Neuronal stem cell (in vitro differentiated cells): Measurements from ENCODE around the gene ULK3.
A peak's percentile ranks its signal among the peaks of the same experiment; 100 is the strongest.

Source experiments
- DNase-seq: peaks from one replicate; pipeline ENCODE4 v3.0.0-alpha.2; 2013; ENCODE audit warnings: low spot score
- H2AFZ ChIP-seq: one replicate; pipeline ENCODE4 v1.6.1; 2013; ENCODE audit warnings: mild to moderate bottlenecking, low read length, inconsistent platforms
- H2AK5ac ChIP-seq: 2 replicates; pipeline ENCODE4 v1.6.1; 2013; ENCODE audit warnings: low read depth, mild to moderate bottlenecking, inconsistent platforms, low read length, moderate library complexity, mixed read lengths
- H2BK120ac ChIP-seq: 2 replicates; pipeline ENCODE4 v1.6.1; 2013; ENCODE audit warnings: low read depth, mild to moderate bottlenecking, inconsistent platforms, low read length, moderate library complexity, mixed read lengths
- H2BK12ac ChIP-seq: one replicate; pipeline ENCODE4 v1.6.1; 2013; ENCODE audit warnings: low read length, inconsistent platforms
- H2BK15ac ChIP-seq: 2 replicates; pipeline ENCODE4 v1.6.1; 2013; ENCODE audit warnings: mild to moderate bottlenecking, low read length, inconsistent platforms, mixed read lengths
- H2BK5ac ChIP-seq: one replicate; pipeline ENCODE4 v1.6.1; 2013; ENCODE audit warnings: inconsistent platforms, mild to moderate bottlenecking, low read length, moderate library complexity
- H3K14ac ChIP-seq: one replicate; pipeline ENCODE4 v1.6.1; 2013; ENCODE audit warnings: low read length, inconsistent platforms
- H3K18ac ChIP-seq: 2 replicates; pipeline ENCODE4 v1.6.1; 2013; ENCODE audit warnings: low read length, inconsistent platforms
- H3K23ac ChIP-seq: 2 replicates; pipeline ENCODE4 v1.6.1; 2013; ENCODE audit warnings: low read depth, mild to moderate bottlenecking, mixed read lengths, low read length, inconsistent platforms; ENCODE audit not compliant: poor library complexity
- H3K27ac ChIP-seq: replicated peaks from 3 replicates; pipeline ENCODE4 v1.5.1; 2013; ENCODE audit warnings: low read length, inconsistent platforms
- H3K27me3 ChIP-seq, 3 experiments: 2 replicates each; pipeline ENCODE4 v1.6.1; 2013; ENCODE audit warnings: low read length in 3 of 3, mild to moderate bottlenecking in 2 of 3, inconsistent platforms in 1 of 3, low read depth in 1 of 3, mixed read lengths in 1 of 3, moderate library complexity in 1 of 3; ENCODE audit not compliant: control insufficient read depth in 3 of 3, insufficient read depth in 3 of 3
- H3K36me3 ChIP-seq, 2 donors: replicated peaks in 1 of 2; 2 replicates each; pipeline ENCODE4 v1.6.1; 2013; ENCODE audit warnings: low read length in 2 of 2; ENCODE audit not compliant: control insufficient read depth in 2 of 2, insufficient read depth in 2 of 2
- H3K4ac ChIP-seq: 2 replicates; pipeline ENCODE4 v1.6.1; 2013; ENCODE audit warnings: inconsistent platforms, mild to moderate bottlenecking, low read length, moderate library complexity
- H3K4me1 ChIP-seq, 2 donors: 1 replicate in 1 of 2; 2 replicates in 1 of 2; pipeline ENCODE4 v1.6.1; 2013; ENCODE audit warnings: low read length in 2 of 2, low read depth in 1 of 2; ENCODE audit not compliant: control insufficient read depth in 2 of 2, insufficient read depth in 1 of 2
- H3K4me2 ChIP-seq: one replicate; pipeline ENCODE4 v1.6.1; 2013; ENCODE audit warnings: mild to moderate bottlenecking, low read length, inconsistent platforms; ENCODE audit not compliant: insufficient read depth, poor library complexity, severe bottlenecking
- H3K4me3 ChIP-seq, 2 donors: 2 replicates each; pipeline ENCODE4 v1.5.1; 2013; ENCODE audit warnings: low read length in 2 of 2, mild to moderate bottlenecking in 2 of 2, inconsistent platforms in 1 of 2, moderate library complexity in 1 of 2
- H3K79me1 ChIP-seq: one replicate; pipeline ENCODE4 v1.6.1; 2013; ENCODE audit warnings: low read depth, mild to moderate bottlenecking, inconsistent platforms, low read length, moderate library complexity
- H3K9ac ChIP-seq: one replicate; pipeline ENCODE4 v1.6.1; 2013; ENCODE audit warnings: mild to moderate bottlenecking, low read depth, low read length, inconsistent platforms; ENCODE audit not compliant: poor library complexity
- H3K9me3 ChIP-seq, 2 donors: replicated peaks in 1 of 2; 2 replicates each; pipeline versions ENCODE3 to v1.6.1; 2013; ENCODE audit warnings: low read length in 2 of 2, mild to moderate bottlenecking in 2 of 2, inconsistent platforms in 1 of 2, low read depth in 1 of 2, mixed read lengths in 1 of 2, moderate library complexity in 1 of 2; ENCODE audit not compliant: control insufficient read depth in 2 of 2, insufficient read depth in 1 of 2
- H4K8ac ChIP-seq: one replicate; pipeline ENCODE4 v1.6.1; 2013; ENCODE audit warnings: low read depth, mild to moderate bottlenecking, inconsistent platforms, low read length, moderate library complexity
- H4K91ac ChIP-seq: one replicate; pipeline ENCODE4 v1.6.1; 2013; ENCODE audit warnings: low read length, low read depth, mild to moderate bottlenecking, inconsistent platforms; ENCODE audit not compliant: poor library complexity
- WGBS, 2 donors: extraction: QIAGEN DNeasy Blood & Tissue Kit; methylation state at CpG; one replicate each; pipeline ENCODE4 v1.1.7; 2013; ENCODE audit warnings: missing lambda C conversion rate in 2 of 2, mixed read lengths in 1 of 2; ENCODE audit not compliant: insufficient read length in 2 of 2, insufficient replicate concordance in 1 of 2; ENCODE audit errors: extremely low coverage in 2 of 2; 5-methylcytosine and 5-hydroxymethylcytosine counted together

ULK3 gene

DNA sequence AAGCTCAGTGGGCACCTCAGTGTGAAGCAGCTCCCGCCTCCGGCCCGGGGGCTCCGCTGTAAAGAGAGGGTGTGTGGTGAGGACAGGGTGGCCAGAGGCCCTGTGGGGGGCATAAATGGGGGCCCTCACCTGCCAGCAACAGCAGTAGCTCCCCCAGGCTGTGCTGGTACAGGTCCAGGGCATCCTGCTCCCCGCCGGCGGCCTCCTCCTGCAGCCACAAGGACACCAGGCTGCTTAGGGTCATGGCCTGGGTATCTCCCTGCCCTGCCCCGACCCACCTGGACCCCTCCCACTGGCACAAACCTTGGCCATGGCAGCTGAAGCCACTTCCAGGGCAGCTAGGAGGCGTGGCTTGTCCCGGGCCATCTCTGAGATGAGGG lies 4.8 kb downstream of the ULK3 start:
- no peaks in the 10 kb centered on the region for H3K27me3 ChIP-seq
- H4K8ac ChIP-seq: peak overlapping the region; percentile 3
- H3K79me1 ChIP-seq: peaks cover 3% of the 10 kb centered on the region
- H2AFZ ChIP-seq: no peak overlapping the region
- no peak overlapping the region for H2BK120ac ChIP-seq
- H3K23ac ChIP-seq: peak overlapping the region; percentile 28
- no peak for DNase-seq
- H2BK5ac ChIP-seq: peak overlapping the region; percentile 34
- no peak overlapping the region for H4K91ac ChIP-seq
- no peak overlapping the region for H3K4me2 ChIP-seq
- no peak overlapping the region for H3K27ac ChIP-seq
- H3K14ac ChIP-seq: no peak overlapping the region
- no peak overlapping the region for H2BK12ac ChIP-seq
- WGBS, 2 donors: no CpG with 5 or more reads among the region's 10 CpGs
- no peak overlapping the region for H2BK15ac ChIP-seq
- no peak overlapping the region for H3K4ac ChIP-seq
- H3K18ac ChIP-seq: no peak overlapping the region
- no peak overlapping the region for H3K9ac ChIP-seq
- H3K4me1 ChIP-seq: peaks cover 0 to 3% of the 10 kb centered on the region in 2 donors
- H3K4me3 ChIP-seq: no peak overlapping the region
- H3K9me3 ChIP-seq: no peaks in the 10 kb centered on the region
- H2AK5ac ChIP-seq: no peak overlapping the region
- peaks cover 0 to 55% of the 10 kb centered on the region in 2 donors for H3K36me3 ChIP-seq

DNA sequence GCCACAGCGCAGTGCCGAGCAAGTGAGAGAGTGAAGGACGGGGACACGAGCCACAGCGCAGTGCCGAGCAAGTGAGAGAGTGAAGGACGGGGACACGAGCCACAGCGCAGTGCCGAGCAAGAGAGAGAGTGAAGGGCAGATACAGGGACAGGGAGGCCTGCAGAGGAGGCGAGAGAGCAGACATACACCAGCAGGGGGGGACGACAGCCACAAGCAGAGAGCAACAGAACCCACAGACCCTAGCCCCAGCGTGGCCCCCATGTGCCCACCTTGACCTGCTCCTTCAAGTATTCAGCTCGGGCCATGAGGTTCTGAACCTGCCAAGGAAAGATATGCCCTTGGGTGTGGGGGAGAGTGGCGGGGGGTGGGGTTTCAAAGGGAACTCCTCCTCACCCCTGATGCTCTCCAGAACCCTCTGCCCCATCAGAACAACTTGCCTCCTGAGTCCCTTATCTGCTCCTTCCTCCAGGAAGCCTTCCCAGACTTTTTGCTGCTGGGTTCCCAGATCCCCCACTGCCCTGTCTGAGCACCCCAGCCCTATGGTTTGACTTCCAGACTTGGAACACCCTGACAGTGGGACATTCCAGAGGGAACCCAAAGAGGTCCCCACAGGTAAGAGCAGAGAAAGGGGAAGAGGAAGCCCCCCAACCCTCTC lies 5.3 kb downstream of the ULK3 start:
- Histone ChIP-seq H3K4me3 (no peak overlapping the region), H4K91ac (no peak overlapping the region), H3K36me3 (peaks cover 0 to 55% of the 10 kb centered on the region in 2 donors), H2AFZ (no peak overlapping the region), H3K9me3 (no peaks in the 10 kb centered on the region), H3K79me1 (peaks cover 3% of the 10 kb centered on the region), H3K4me2 (no peak overlapping the region), H2BK15ac (no peak overlapping the region), H4K8ac (no peak overlapping the region), H2BK5ac (peak overlapping the region; percentile 34), H2BK12ac (no peak overlapping the region), H3K27me3 (no peaks in the 10 kb centered on the region), H3K27ac (no peak overlapping the region), H3K9ac (no peak overlapping the region), H2AK5ac (no peak overlapping the region), H3K23ac (no peak overlapping the region), H3K18ac (no peak overlapping the region), H3K14ac (no peak overlapping the region), H3K4ac (no peak overlapping the region), H2BK120ac (no peak overlapping the region), H3K4me1 (peaks cover 0 to 3% of the 10 kb centered on the region in 2 donors)
- DNase-seq: no peak
- WGBS, 2 donors: no CpG with 5 or more reads among the region's 15 CpGs

DNA sequence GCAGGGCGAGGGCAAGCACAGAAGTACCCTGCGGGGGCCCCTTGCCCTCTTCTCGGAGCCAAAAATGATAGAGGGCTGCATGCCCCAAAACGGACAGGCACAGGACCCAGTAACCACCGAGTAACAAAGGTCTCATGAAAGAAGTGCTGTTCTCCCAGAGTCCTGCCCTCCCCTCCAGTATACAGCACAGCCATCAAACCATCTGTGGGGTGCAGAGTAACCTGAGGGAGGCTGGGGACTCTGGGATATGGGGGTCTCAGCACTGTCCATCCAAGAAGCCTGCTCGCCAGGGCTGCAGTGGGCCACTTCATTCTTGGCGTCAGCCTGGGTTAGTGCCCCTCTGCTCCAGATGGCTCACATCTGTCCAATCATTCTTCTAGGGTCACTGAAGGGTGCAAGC lies 6.1 kb downstream of the ULK3 start:
- no peak overlapping the region for H2BK12ac ChIP-seq
- H3K18ac ChIP-seq: no peak overlapping the region
- no peak overlapping the region for H4K8ac ChIP-seq
- no peak overlapping the region for H3K27ac ChIP-seq
- no peak overlapping the region for H4K91ac ChIP-seq
- no CpG with 5 or more reads among the region's 7 CpGs for WGBS, 2 donors
- H2BK5ac ChIP-seq: no peak overlapping the region
- no peak overlapping the region for H3K4me2 ChIP-seq
- DNase-seq: no peak
- peaks cover 0 to 5% of the 10 kb centered on the region in 2 donors for H3K4me1 ChIP-seq
- H2AK5ac ChIP-seq: no peak overlapping the region
- H3K4me3 ChIP-seq: no peak overlapping the region
- H3K23ac ChIP-seq: no peak overlapping the region
- no peak overlapping the region for H2BK15ac ChIP-seq
- peaks cover 0 to 55% of the 10 kb centered on the region in 2 donors for H3K36me3 ChIP-seq
- H2AFZ ChIP-seq: no peak overlapping the region
- no peak overlapping the region for H3K4ac ChIP-seq
- H3K14ac ChIP-seq: no peak overlapping the region
- H3K79me1 ChIP-seq: no peaks in the 10 kb centered on the region
- H3K27me3 ChIP-seq: no peaks in the 10 kb centered on the region
- H2BK120ac ChIP-seq: no peak overlapping the region
- H3K9me3 ChIP-seq: no peaks in the 10 kb centered on the region
- no peak overlapping the region for H3K9ac ChIP-seq

DNA sequence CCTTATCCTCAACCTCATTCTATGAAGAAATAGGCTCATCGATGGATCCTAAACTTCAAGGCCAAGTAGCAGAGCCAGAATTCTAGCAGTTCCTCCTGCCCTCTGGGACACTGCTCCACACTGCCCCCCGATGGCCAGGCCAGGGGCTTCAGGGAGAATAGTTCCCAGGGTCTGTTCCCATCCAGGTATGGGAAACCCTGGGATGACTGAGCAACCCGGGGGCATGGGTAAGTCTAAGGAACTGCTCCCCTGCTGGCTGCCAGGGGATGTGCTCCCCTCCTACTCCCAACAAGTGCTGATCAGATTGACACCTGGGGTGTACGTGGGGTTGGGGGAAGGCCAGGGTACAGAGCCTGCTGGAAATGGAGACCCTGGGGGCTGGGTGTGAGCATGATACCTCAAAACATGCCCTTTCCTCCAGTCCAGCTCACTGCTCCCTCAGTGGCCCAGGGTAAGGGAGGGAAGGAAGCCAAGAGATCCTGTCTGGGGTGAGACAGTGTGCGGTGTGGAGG lies 7.6 kb downstream of the ULK3 start:
- Histone ChIP-seq H2BK5ac (peak overlapping the region; percentile 75), H4K8ac (no peak overlapping the region), H3K36me3 (peaks cover 0 to 40% of the 10 kb centered on the region in 2 donors), H3K27me3 (peaks cover 0 to 12% (median 0%) of the 10 kb centered on the region in 3 experiments), H3K4me3 (peak overlapping the region in 1 of 2 donors; percentile 29), H2BK12ac (no peak overlapping the region), H2BK120ac (no peak overlapping the region), H3K4me2 (no peak overlapping the region), H4K91ac (no peak overlapping the region), H3K79me1 (no peaks in the 10 kb centered on the region), H3K9me3 (no peaks in the 10 kb centered on the region), H3K4ac (no peak overlapping the region), H2AK5ac (no peak overlapping the region), H3K18ac (no peak overlapping the region), H3K14ac (no peak overlapping the region), H3K9ac (no peak overlapping the region), H3K23ac (peak overlapping the region; percentile 44), H2AFZ (no peak overlapping the region), H3K4me1 (peaks cover 0 to 5% of the 10 kb centered on the region in 2 donors), H3K27ac (no peak overlapping the region), H2BK15ac (no peak overlapping the region)
- DNase-seq: no peak
- no CpG with 5 or more reads among the region's 5 CpGs for WGBS, 2 donors
